NCI-H2029 (cell line): Measurements from ENCODE around the gene GRIA4.

Experiments
- DNase-seq: peaks from one replicate; lab custom pipeline; 2025; lab: John Stamatoyannopoulos, UW

GRIA4 gene

GRCh38 chr11:105639527-105639926 is 29.7 kb downstream of the GRIA4 start:
- DNase-seq: no peak

DNA sequence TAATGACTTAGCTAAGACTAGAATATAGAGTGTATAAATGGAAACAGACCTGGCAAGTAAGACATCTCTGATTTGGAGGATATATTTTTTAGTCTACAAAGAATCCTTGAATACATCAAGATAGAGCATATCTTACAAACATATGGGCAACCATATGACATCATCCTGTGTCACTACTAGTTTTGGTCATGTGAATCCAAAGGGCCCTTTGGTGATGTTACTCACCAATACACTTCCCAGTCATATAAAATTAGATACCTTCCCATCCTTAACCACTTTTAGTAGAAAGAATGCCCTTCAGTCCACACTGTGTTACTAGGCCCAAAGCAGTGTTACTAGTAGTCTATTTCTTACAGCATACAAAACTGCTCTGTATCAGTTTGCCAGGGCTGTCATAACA is 31.6 kb downstream of the GRIA4 start:
- no peak for DNase-seq

- no peak for DNase-seq
Measured at GRCh38 chr11:105642870-105643269, 33.0 kb downstream of the GRIA4 start.

- DNase-seq: no peak
Measured at GRCh38 chr11:105644839-105645573, 35.1 kb downstream of the GRIA4 start.

GRCh38 chr11:105647780-105648179 is 37.9 kb downstream of the GRIA4 start:
- no peak for DNase-seq

GRCh38 chr11:105648762-105649161 is 38.9 kb downstream of the GRIA4 start:
- no peak for DNase-seq

DNA sequence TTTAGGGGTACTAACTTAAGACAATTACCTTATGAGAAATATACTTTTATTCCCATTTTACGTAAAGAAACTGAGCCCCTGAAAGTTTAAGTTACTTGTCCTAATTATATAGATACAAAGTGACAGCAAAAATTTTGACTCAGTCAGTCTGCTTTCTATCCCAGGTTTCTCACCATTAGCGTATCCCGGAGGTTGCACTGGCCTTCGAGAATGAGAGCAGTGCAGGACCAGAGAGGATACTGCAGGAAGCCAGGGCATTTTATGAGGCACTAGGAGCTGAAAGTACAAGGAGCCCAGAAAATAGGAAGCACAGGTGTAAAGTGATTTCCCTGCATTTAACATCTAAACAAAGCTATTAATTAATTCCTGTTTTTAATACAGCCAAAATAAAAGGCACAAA is 55.4 kb downstream of the GRIA4 start:
- DNase-seq: no peak

DNA sequence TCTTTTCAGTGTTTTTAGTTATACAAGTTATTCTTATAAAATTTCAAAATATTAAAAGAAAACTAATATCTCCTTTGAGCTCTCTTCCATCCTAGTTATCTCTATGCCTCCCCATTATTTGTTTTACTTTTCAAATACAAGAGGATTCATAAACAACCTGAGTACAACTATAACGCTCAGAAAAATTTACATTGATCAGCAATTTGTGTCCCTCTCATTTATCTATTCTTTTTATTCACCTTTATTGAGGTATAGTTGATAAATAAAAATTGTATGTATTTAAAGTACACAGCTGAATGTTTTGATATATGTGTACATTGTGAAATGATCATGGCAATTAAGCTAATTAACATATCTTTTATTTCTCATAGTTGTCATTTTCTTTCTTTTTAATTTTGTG is 57.6 kb downstream of the GRIA4 start:
- DNase-seq: no peak

- DNase-seq: peak; percentile 15
Measured at GRCh38 chr11:105670811-105671210, 60.9 kb downstream of the GRIA4 start.

DNA sequence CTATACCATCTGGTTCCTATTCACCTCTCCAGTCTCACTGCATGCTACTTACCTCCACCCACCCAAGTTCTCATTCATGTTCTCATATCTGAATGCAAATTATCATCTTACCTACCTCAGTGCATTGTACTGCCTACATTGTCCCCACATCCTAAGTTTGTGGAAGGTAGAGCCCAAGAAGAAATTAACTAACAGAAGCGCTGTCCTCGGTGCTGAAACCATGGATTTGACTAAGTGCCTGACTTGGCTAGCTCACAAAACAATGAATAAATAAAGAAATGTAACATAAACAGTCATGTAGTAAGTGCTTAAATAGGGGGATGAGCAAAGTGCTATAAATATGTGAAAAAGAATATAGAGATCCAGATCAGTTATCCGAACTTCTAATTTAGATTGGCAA is 63.2 kb downstream of the GRIA4 start:
- no peak for DNase-seq

GRCh38 chr11:105689631-105690030 is 79.8 kb downstream of the GRIA4 start:
- DNase-seq: no peak

- DNase-seq: no peak
Measured at GRCh38 chr11:105690467-105690866, 80.6 kb downstream of the GRIA4 start.

DNA sequence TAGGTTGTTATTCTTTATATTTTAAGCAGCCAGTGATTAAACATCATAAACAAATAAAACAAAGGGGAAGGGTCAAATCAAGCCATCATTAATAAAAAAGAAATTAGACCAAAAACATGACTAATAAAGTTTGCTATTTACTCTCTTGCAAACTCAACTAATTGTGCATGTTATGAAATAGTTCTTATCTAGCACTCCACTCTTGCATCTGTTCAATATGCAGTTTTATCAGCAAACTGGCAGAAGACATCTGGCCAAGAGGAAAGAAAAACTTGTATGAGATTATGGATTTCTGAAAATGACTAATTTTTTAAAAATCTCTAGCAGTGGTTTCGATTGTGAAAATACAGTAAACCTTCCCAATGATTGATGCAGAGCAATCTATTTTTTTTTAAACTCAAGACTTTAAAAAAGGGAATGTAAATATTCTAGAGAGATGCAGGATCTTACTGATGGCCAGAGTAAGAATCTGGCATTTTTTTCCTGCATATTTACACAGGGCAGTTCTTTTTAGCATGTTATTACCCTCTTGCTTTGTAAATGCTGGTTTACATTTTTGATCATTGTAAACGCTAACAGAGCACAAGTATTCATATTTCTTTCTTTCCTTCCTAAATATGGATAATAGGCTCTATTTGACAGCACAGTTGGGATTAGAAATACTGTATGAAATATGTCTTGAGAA is 83.3 kb downstream of the GRIA4 start:
- DNase-seq: no peak

- DNase-seq: no peak
Measured at GRCh38 chr11:105696000-105696399, 86.1 kb downstream of the GRIA4 start.

DNA sequence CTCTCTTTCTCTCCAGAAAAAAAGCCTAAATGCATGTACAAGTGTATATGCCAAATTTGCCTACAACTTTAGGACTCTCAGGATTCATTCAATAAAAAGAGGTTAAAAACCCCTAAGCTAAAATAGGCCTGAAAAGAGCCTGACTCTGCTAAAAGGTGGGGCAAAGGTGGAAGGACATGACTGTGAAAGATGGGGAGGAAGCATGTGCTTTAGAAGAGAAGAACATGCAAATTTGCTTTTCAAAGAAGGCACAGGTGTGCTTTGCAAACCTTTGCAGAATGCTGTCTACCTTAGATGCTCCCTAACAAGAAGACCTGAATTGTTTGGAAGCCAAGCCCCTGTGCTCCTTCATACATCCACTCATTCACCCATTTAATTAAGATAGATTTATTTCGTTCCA is 87.4 kb downstream of the GRIA4 start:
- no peak for DNase-seq

GRCh38 chr11:105699203-105699602 is 89.3 kb downstream of the GRIA4 start:
- DNase-seq: no peak

DNA sequence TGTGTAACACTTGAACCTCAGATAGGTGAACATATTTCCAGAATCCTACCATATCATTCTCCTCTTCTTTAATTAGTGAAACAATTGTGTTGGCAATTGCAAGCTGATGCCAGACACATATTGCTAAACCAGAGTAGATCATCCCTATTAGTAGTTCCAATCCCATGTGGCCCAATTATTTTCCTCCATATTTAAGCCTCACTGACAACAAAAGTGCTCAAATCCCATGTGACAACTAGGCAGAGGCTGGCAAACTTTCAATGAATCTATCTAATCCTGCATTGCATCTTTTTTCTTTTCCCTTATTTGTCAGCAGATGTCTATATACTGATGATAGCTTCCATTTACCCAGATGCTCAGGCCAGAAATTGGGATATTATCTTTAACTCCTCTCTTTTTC is 90.4 kb downstream of the GRIA4 start:
- no peak for DNase-seq

DNA sequence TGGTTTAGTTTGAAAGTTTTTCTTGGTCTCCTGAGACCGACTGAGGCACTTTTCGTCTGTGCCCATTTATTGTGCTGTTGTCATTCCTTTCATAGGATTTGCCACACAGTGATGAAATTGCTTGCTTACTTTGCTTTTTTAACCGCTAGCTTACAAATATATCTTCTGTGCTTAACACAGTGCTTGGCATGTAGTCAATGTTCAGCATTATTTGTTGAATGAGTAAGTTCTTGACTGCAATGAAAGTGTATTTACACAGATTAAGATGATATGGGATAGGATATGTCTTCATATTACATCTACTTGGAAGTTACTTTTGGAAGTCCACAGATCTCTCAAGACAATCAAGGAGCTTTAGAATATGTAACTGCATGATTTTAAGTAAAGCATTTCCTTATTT is 91.2 kb downstream of the GRIA4 start:
- DNase-seq: no peak

DNA sequence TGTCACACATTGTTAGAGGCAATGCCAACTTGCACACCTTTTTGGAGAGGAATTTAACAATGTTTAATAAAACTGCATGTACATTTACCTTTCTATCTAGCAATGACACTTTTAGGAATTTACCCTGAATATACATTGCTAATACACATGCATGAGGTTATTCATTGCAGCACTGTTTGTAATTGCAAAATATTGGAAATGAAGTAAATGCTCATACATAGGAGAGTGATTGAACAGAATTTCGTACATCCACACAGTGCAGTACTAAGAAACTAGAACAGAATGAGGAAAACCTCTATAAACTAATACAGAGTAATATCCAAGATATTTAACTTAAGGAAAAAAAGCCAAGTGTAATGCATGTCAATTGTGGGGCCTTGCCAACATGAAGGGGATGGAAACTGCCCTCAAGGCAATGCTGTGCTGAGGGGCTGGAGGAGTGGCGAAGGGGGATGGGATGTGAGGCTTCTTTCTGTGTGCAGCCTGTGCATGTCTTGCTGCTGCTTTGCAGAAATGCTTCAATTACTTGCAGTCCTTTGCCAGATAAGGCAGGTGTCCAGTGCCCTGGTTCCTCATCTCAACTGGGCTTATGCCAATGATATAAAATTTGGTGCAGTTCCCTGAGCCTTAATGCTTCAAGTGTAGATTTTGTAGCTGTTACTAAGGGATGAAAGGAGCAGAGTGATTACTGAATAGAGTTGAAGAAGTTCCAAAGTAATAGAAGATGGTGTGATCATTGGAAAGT is 96.1 kb downstream of the GRIA4 start:
- DNase-seq: no peak

- DNase-seq: no peak
Measured at GRCh38 chr11:105713106-105713505, 103.2 kb downstream of the GRIA4 start.

DNA sequence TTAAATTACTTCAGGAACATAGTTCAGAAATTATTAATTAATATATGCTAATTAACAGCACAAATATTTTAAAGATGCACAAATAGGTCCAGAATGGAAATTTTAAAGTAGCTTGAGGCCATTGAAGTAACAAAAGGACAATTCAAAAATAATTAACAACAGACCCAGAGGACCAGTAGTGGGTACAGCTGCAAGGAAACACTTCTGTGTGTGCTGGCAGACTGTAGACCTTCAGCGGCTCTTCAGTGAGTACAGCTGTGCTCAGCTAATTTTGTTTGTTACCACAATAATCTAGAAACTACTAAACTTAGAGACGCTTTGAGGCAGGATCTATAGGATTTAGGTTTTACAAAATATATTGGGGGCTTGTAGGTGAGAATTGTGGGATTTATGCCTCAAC is 103.8 kb downstream of the GRIA4 start:
- no peak for DNase-seq

- no peak for DNase-seq
Measured at GRCh38 chr11:105718641-105719040, 108.8 kb downstream of the GRIA4 start.
